Motor neuron (in vitro differentiated cells): ENCODE data around the gene TF. TPM values are rescaled to one million over a fixed set of nuclear protein-coding genes. Genes with fewer than 3 reads are reported as not detected.
A peak's percentile ranks its signal among the peaks of the same experiment; 100 is the strongest.

ENCODE experiments used
- ATAC-seq, 8 experiments: fragments of 200-7000 bp; cut with Tn5 transposase; replicated peaks in 6 of 8; 2 replicates each; pipeline ENCODE4 v1.8.0; 2021; ENCODE audit warnings: mild to moderate bottlenecking in 8 of 8, moderate library complexity in 8 of 8
- H3K27ac ChIP-seq, 2 donors: fragments of 250-450 bp; sonication (Bioruptor Pico); 2 replicates each; pipeline ENCODE4 v1.9.0; 2021; ENCODE audit warnings: antibody characterized with exemption in 2 of 2, mild to moderate bottlenecking in 2 of 2, moderate library complexity in 1 of 2
- H3K4me1 ChIP-seq, 2 donors: fragments of 250-450 bp; sonication (Bioruptor Pico); replicated peaks in 1 of 2; 2 replicates each; pipeline ENCODE4 v1.6.1; 2021; ENCODE audit warnings: antibody characterized with exemption in 2 of 2, mild to moderate bottlenecking in 2 of 2, moderate library complexity in 1 of 2
- H3K4me3 ChIP-seq, 5 donors: fragments of 250-450 bp; sonication (Bioruptor Pico); 2 replicates each; pipeline ENCODE4 v1.9.0; 2021; ENCODE audit warnings: antibody characterized with exemption in 5 of 5, mild to moderate bottlenecking in 5 of 5, moderate library complexity in 4 of 5
- WGBS, 10 experiments: fragments of 450-650 bp; shearing (Covaris generic); methylation state at CpG; one replicate each; pipeline ENCODE4 v1.0.0; 2022; 5-methylcytosine and 5-hydroxymethylcytosine counted together
- in situ Hi-C, 9 experiments: fragments of 400-800 bp; cut with MboI; loops; one replicate each; pipeline ENCODE4 v1.15.0; 2021; ENCODE audit warnings: low sequenced_read_pairs in 9 of 9, low pct_unique_long_range_greater_than_20kb in 2 of 9; ENCODE audit not compliant: unreplicated experiment in 9 of 9
- total RNA-seq, 8 experiments: library from RNA; unstranded; fragments of 300-600 nt; gene quantifications; 2 replicates each; pipeline versions ENCODE4 v1.2.3 to v1.2.4, GENCODE V29; 2022

The TF gene
- total RNA-seq, 8 experiments from 2014 or later: 0.58 to 56.3 (median 2.0) TPM

DNA sequence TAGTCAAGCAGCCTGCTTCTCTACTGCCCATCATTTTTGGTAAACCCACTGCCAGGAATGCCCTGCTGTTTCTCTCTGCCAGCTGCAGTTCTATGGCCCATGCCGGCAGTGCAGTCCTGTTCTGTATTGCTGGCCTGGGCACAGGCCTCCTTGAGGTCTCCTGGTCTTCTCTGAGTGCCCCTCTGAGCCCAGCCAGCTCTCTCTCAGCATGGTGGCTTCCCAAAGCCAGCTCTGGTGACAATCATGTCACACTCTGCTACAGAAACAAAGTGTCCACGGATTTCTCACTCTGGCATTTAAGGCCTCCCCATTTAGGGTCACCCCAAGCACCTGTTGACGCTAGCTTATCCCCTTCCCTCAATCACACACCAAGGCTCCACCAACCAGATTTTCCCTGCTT lies 83.9 kb downstream of the TF start:
- no peak for ATAC-seq
- Histone ChIP-seq H3K4me3 (no peak overlapping the region), H3K27ac (no peak overlapping the region), H3K4me1 (no peaks in the 10 kb centered on the region)
- WGBS, 10 experiments: 75 to 100% (median 100%) methylated on average over 1 to 2 of the region's 3 CpGs; no CpG with 5 or more reads in 5 of the 10 experiments
- in situ Hi-C loops: no loop called here

GRCh38 chr3:133831966-133832801 lies 86.0 kb downstream of the TF start:
- no peak for ATAC-seq
- no peaks in the 10 kb centered on the region for H3K4me1 ChIP-seq
- no peak overlapping the region for H3K4me3 ChIP-seq
- WGBS, 10 experiments: 40 to 100% (median 78%) methylated on average over 1 to 5 of the region's 13 CpGs; no CpG with 5 or more reads in 2 of the 10 experiments
- in situ Hi-C loops: no loop called here
- no peak overlapping the region for H3K27ac ChIP-seq

GRCh38 chr3:133832802-133833144 lies 86.6 kb downstream of the TF start:
- in situ Hi-C loops: no loop called here
- ATAC-seq: no peak
- WGBS, 10 experiments: 70 to 100% (median 98%) methylated on average over 1 to 5 of the region's 10 CpGs; no CpG with 5 or more reads in 6 of the 10 experiments
- no peaks in the 10 kb centered on the region for H3K4me1 ChIP-seq
- no peak overlapping the region for H3K4me3 ChIP-seq
- H3K27ac ChIP-seq: no peak overlapping the region

DNA sequence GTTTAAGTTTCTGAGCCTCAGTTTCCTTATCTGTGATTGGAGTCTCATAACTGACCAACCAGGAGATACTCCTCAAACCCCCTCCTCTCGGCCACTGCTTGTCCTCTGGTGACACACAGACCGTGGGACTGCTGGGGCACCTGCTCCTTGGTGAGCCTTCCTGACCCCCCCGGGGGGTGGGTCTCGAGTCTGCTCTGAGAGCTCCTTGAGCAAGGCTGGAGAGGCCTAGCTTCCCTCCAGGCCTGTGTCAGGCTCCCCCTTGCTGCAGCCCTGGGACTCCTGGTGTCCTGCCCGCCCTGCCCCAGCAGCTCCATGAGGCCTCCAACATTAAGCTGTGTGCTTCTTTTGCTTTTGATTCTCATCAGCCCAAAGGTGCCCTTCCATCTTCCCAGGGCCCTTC lies 87.1 kb downstream of the TF start:
- Histone ChIP-seq H3K4me3 (no peak overlapping the region), H3K4me1 (no peaks in the 10 kb centered on the region), H3K27ac (no peak overlapping the region)
- WGBS, 10 experiments: 72 to 92% (median 82%) methylated on average over 1 to 2 of the region's 5 CpGs; no CpG with 5 or more reads in 6 of the 10 experiments
- no peak for ATAC-seq
- in situ Hi-C loops: no loop called here

GRCh38 chr3:133833880-133834620 lies 87.9 kb downstream of the TF start:
- no peak overlapping the region for H3K4me3 ChIP-seq
- ATAC-seq: peak in 2 of 8 experiments; percentile 56 to 60
- no peaks in the 10 kb centered on the region for H3K4me1 ChIP-seq
- in situ Hi-C loops: no loop called here
- no peak overlapping the region for H3K27ac ChIP-seq
- WGBS, 10 experiments: 83 to 94% (median 85%) methylated on average over 1 to 10 of the region's 13 CpGs; no CpG with 5 or more reads in 6 of the 10 experiments

GRCh38 chr3:133834621-133835417 lies 88.6 kb downstream of the TF start:
- no peak overlapping the region for H3K27ac ChIP-seq
- no peak for ATAC-seq
- no peak overlapping the region for H3K4me3 ChIP-seq
- WGBS, 10 experiments: 50 to 100% (median 93%) methylated on average over 1 to 11 of the region's 14 CpGs; no CpG with 5 or more reads in 3 of the 10 experiments
- in situ Hi-C loops: no loop called here
- no peaks in the 10 kb centered on the region for H3K4me1 ChIP-seq

DNA sequence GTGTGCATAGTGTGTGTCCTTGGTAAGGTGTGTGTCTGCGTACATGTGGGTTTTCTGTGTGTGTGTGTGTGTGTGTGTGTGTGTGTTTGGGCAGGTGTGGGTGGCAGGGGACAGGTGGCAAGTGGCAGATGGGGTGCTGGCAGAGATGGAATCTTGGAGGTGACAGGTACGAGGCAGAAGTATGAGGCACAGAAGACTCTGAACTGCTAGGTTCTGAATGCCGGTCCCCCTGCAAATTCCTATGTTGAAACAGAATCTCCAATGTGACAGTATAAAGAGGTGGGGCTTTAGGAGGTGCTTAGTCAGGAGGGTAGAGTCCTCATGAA lies 89.2 kb downstream of the TF start:
- ATAC-seq: no peak

DNA sequence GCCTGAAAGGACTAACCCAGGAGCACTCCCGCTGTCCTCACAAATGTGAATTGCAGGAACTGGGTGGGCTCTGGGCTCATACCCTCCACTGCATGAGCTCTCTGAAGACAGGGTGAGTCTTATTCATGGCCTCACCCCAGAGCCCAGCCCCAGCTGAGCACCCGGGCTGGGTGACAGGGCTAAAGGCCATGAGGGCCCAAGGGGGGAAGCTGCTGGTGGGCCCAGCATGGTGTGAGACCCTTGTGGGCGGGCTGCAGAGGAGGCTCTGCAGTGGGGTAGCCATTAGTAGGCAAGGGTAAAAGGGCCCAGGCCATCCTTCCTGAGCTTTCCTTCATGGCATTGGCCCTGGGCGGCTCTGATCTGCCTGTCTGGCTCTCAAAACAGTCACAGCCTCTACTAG lies 89.8 kb downstream of the TF start:
- H3K4me1 ChIP-seq: no peaks in the 10 kb centered on the region
- no peak overlapping the region for H3K27ac ChIP-seq
- no peak overlapping the region for H3K4me3 ChIP-seq
- in situ Hi-C loops: no loop called here
- ATAC-seq: no peak
- 49 to 93% (median 86%) methylated on average over 1 to 2 of the region's 4 CpGs; no CpG with 5 or more reads in 7 of the 10 experiments for WGBS, 10 experiments

More for the DNA sequence above, 89.2 kb downstream of the TF start:
- WGBS, 10 experiments: 80 to 100% (median 100%) methylated on average over 1 to 2 of the region's 3 CpGs; no CpG with 5 or more reads in 7 of the 10 experiments
- H3K4me1 ChIP-seq: no peaks in the 10 kb centered on the region
- in situ Hi-C loops: no loop called here
- no peak overlapping the region for H3K4me3 ChIP-seq
- no peak overlapping the region for H3K27ac ChIP-seq

GRCh38 chr3:133836497-133837158 lies 90.4 kb downstream of the TF start:
- no peak overlapping the region for H3K27ac ChIP-seq
- H3K4me1 ChIP-seq: no peaks in the 10 kb centered on the region
- ATAC-seq: no peak
- 82 to 100% (median 85%) methylated on average over 1 to 3 of the region's 6 CpGs; no CpG with 5 or more reads in 6 of the 10 experiments for WGBS, 10 experiments
- in situ Hi-C loops: no loop called here
- no peak overlapping the region for H3K4me3 ChIP-seq

DNA sequence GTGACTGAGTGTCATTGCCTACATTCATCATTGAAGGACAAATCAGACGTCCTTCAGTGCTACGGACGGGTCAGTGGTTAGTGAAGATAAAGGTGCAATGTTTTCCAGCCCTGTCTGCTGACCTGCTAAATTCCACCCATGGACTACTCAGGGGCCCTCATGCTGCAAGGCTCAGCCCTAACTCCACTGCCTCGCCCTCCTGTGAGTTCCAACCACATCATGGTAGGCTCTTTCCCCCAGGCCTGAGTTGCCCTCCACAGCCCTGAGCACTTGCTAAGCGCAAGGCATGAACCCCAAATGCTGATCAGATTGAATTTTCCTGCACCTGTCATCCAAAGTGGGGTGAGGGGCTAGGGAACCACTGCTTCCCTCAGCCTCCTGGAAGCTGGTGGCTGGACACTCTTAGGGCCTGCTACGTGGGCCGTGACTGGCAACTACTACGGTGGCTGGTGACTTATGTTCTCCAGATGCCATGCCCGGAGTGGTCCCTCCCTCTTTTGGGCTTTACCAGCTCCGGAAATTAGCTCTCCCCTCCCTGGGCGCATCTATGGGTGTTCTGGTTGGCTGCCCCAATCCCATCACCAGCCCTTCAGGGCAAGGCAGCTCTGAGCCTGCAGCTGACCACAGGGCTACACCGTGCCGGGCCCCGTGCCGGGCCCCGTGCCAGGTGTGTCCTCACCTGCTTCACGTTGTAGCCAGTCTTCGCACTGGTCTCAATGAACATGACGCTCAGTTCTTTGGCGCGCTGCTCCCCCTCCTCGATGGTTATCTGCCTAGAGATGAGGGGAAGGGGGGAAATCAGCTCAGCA lies 91.5 kb downstream of the TF start:
- in situ Hi-C loops: no loop called here
- WGBS, 10 experiments: 61 to 100% (median 92%) methylated on average over 1 to 12 of the region's 22 CpGs; no CpG with 5 or more reads in 2 of the 10 experiments
- H3K27ac ChIP-seq: no peak overlapping the region
- H3K4me3 ChIP-seq: no peak overlapping the region
- H3K4me1 ChIP-seq: no peaks in the 10 kb centered on the region
- ATAC-seq: no peak

DNA sequence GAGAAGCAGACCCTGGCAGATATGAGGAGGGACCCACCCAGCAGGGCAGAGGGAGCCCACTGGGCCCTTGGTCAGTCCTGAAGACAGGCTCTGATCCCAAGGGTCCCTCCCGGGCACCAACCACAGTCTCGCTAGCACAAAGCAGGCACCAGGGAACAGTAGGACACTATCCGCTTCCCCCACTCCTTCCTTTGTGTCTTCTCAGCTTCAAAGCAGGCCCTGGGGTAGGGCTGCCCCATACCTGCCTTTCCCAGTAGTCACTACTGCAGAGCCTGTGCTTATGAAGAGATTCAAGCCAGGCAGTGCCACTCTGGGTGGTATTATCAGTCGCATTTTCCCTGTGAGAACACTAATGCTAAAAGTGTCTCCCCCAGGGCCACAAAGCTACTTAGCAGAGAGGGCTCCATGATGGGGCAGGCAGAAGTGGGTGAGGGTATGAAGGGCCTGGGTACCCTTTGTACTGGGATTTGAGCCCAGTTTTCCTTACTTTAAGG lies 92.2 kb downstream of the TF start:
- no peak overlapping the region for H3K4me3 ChIP-seq
- H3K27ac ChIP-seq: no peak overlapping the region
- peaks cover 5% of the 10 kb centered on the region in 2 donors for H3K4me1 ChIP-seq
- WGBS, 10 experiments: 50 to 100% (median 78%) methylated on average over 1 of the region's 4 CpGs; no CpG with 5 or more reads in 6 of the 10 experiments
- no peak for ATAC-seq
- in situ Hi-C loops: no loop called here
